Measurements from ENCODE around the gene PTPRS. TPM values are rescaled to one million over a fixed set of nuclear protein-coding genes. Genes with fewer than 3 reads are reported as not detected.
A peak's percentile ranks its signal among the peaks of the same experiment; 100 is the strongest.

PTPRS gene
- total and polyA plus RNA-seq, 2 of the 13 experiments (the other 11 are each of a cell fraction or from before 2014, with no cell fraction given), result 32.7 to 43.9 TPM

DNA sequence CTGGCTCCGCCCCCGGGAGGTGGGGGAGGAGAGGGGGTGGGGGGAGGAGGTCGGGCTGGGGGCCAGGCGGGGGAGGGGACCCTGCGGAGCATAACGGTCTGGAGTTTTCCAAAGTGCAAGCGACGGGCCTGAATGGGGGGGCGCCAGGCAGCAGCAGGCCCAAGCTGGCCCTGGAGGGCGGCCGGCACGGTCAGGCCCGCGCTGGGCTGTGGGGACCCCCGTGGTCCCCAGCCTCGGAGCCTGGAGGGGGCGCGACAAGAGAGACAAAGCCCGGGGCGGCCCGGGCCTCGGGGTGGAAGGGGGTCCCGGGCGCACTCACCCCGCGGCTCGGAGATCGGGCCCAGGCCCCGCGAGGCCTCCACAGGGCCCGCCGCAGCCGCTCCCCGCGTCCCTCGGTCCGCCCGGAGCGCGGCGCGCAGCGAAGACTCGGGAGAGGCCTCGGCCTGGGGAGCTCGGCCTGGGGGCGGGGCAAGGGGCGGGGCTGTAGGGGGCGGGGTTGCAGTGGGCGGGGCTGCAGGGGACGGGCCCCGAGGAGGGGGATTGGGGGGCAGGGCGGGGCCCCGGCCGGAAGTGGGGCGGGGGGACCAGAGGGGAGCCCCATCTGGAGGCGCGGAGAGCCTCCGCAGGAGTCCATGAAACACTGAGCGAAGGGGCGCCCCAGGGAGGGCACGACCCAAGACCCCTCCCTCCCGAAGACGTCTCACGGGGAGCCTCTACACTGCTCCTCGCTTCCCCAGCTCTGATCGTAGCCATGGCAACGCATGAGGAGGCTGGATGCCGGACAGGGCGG is 47.6 kb downstream of the PTPRS start (continued):
- TF ChIP-seq, protein P1, sequence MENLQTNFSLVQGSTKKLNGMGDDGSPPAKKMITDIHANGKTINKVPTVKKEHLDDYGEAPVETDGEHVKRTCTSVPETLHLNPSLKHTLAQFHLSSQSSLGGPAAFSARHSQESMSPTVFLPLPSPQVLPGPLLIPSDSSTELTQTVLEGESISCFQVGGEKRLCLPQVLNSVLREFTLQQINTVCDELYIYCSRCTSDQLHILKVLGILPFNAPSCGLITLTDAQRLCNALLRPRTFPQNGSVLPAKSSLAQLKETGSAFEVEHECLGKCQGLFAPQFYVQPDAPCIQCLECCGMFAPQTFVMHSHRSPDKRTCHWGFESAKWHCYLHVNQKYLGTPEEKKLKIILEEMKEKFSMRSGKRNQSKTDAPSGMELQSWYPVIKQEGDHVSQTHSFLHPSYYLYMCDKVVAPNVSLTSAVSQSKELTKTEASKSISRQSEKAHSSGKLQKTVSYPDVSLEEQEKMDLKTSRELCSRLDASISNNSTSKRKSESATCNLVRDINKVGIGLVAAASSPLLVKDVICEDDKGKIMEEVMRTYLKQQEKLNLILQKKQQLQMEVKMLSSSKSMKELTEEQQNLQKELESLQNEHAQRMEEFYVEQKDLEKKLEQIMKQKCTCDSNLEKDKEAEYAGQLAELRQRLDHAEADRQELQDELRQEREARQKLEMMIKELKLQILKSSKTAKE (CRISPR knock-in tag; IDR thresholded peaks at IDR 0.05; ENCODE audit: borderline replicate concordance), result no peak
- TF ChIP-seq KDM1A (CRISPR knock-in tag; IDR thresholded peaks at IDR 0.05) (no peak), ZNF709 (CRISPR knock-in tag; IDR thresholded peaks at IDR 0.05) (no peak), PHF20 (CRISPR knock-in tag; IDR thresholded peaks at IDR 0.05) (0 out of 2 replicates have a peak, but pooled peaks have one; percentile 25), ZNF720 (CRISPR knock-in tag; IDR thresholded peaks at IDR 0.05) (no peak), MAZ (IDR thresholded peaks at IDR 0.05; ENCODE audit: borderline replicate concordance, low read depth, low read length) (no peak), MAZ (CRISPR knock-in tag; IDR thresholded peaks at IDR 0.05; ENCODE audit: low read depth) (0 out of 2 replicates have a peak, but pooled peaks have one; percentile 52), SRSF4 (IDR thresholded peaks at IDR 0.05; ENCODE audit: low read depth, low read length, poor library complexity, severe bottlenecking) (no peak), CCDC6 (CRISPR knock-in tag; IDR thresholded peaks at IDR 0.05) (no peak), NONO (IDR thresholded peaks at IDR 0.05) (no peak), NONO (CRISPR knock-in tag; conservative IDR thresholded peaks at IDR 0.05) (no peak)
- TF ChIP-seq, protein P2, sequence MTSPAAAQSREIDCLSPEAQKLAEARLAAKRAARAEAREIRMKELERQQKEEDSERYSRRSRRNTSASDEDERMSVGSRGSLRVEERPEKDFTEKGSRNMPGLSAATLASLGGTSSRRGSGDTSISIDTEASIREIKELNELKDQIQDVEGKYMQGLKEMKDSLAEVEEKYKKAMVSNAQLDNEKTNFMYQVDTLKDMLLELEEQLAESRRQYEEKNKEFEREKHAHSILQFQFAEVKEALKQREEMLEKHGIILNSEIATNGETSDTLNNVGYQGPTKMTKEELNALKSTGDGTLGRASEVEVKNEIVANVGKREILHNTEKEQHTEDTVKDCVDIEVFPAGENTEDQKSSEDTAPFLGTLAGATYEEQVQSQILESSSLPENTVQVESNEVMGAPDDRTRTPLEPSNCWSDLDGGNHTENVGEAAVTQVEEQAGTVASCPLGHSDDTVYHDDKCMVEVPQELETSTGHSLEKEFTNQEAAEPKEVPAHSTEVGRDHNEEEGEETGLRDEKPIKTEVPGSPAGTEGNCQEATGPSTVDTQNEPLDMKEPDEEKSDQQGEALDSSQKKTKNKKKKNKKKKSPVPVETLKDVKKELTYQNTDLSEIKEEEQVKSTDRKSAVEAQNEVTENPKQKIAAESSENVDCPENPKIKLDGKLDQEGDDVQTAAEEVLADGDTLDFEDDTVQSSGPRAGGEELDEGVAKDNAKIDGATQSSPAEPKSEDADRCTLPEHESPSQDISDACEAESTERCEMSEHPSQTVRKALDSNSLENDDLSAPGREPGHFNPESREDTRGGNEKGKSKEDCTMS (CRISPR knock-in tag; conservative IDR thresholded peaks at IDR 0.05), result no peak
- TF ChIP-seq, protein P3, sequence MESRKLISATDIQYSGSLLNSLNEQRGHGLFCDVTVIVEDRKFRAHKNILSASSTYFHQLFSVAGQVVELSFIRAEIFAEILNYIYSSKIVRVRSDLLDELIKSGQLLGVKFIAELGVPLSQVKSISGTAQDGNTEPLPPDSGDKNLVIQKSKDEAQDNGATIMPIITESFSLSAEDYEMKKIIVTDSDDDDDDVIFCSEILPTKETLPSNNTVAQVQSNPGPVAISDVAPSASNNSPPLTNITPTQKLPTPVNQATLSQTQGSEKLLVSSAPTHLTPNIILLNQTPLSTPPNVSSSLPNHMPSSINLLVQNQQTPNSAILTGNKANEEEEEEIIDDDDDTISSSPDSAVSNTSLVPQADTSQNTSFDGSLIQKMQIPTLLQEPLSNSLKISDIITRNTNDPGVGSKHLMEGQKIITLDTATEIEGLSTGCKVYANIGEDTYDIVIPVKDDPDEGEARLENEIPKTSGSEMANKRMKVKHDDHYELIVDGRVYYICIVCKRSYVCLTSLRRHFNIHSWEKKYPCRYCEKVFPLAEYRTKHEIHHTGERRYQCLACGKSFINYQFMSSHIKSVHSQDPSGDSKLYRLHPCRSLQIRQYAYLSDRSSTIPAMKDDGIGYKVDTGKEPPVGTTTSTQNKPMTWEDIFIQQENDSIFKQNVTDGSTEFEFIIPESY (CRISPR knock-in tag; IDR thresholded peaks at IDR 0.05), result no peak
- TF ChIP-seq, protein P4, sequence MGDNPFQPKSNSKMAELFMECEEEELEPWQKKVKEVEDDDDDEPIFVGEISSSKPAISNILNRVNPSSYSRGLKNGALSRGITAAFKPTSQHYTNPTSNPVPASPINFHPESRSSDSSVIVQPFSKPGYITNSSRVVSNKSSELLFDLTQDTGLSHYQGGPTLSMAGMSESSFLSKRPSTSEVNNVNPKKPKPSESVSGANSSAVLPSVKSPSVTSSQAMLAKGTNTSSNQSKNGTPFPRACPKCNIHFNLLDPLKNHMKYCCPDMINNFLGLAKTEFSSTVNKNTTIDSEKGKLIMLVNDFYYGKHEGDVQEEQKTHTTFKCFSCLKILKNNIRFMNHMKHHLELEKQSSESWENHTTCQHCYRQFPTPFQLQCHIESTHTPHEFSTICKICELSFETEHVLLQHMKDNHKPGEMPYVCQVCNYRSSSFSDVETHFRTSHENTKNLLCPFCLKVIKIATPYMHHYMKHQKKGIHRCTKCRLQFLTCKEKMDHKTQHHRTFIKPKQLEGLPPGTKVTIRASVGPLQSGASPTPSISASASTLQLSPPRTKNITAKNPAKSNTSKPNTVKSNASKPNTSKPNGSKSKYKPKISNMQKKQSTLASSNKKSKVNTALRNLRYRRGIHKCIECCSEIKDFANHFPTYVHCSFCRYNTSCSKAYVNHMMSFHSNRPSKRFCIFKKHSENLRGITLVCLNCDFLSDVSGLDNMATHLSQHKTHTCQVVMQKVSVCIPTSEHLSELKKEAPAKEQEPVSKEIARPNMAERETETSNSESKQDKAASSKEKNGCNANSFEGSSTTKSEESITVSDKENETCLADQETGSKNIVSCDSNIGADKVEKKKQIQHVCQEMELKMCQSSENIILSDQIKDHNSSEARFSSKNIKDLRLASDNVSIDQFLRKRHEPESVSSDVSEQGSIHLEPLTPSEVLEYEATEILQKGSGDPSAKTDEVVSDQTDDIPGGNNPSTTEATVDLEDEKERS (CRISPR knock-in tag; IDR thresholded peaks at IDR 0.05), result no peak

Data from HepG2 (cell line).